ENCODE results near the gene STEEP1. TPM values are rescaled to one million over a fixed set of nuclear protein-coding genes. Genes with fewer than 3 reads are reported as not detected.

Gene STEEP1
- total RNA-seq = 23.9 TPM
- polyA plus RNA-seq = 10 to 100 TPM; 11.3 to 15.0 (median 13.3) TPM

GRCh38 chrX:119565107-119565663 is at the start of gene STEEP1:
Gene STEEP1 (minus strand): TSS chrX:119565409. CDS start chrX:119565355, 54 bp downstream.
- DNase-seq = peak; percentile 77 to 93 (median 84)
- Histone ChIP-seq H3K4me1 (ENCODE audit: control insufficient read depth, insufficient read depth, low read length, poor library complexity, severe bottlenecking) (no peaks in the 10 kb centered on the region), H3K4me3 (ENCODE audit: low read depth, low read length) (peak within 1 kb of the TSS; percentile 88), H3K36me3 (ENCODE audit: control insufficient read depth, insufficient read depth, low read length) (peaks cover 5% of the 10 kb centered on the region), H3K27ac (ENCODE audit: insufficient read depth, low read length, poor library complexity, severe bottlenecking) (peak within 1 kb of the TSS; percentile 69), H3K9me3 (ENCODE audit: control insufficient read depth in 2 of 2, low read length in 2 of 2) (no peaks in the 10 kb centered on the region), H3K27me3 (ENCODE audit: control insufficient read depth, insufficient read depth, low read length) (no peaks in the 10 kb centered on the region)
- peaks cover 5% of the 10 kb centered on the region for H3K36me3 Mint-ChIP-seq
- H3K4me1 Mint-ChIP-seq = peaks cover 9 to 25% (median 17%) of the 10 kb centered on the region in 4 donors
- peak; percentile 92 to 95 for ATAC-seq (ENCODE audit: low read depth in 2 of 2)
- peak within 1 kb of the TSS; percentile 52 to 97 (median 95) for H3K27ac Mint-ChIP-seq
- peaks cover 0 to 1% (median 0%) of the 10 kb centered on the region in 7 donors for H3K9me3 Mint-ChIP-seq
- no peaks in the 10 kb centered on the region for H3K27me3 Mint-ChIP-seq
- peak within 1 kb of the TSS; percentile 92 to 97 (median 94) for H3K4me3 Mint-ChIP-seq

GRCh38 chrX:119614776-119615175 is 49.6 kb upstream of the STEEP1 start:
- Mint-ChIP-seq H3K27ac (no peak overlapping the region), H3K9me3 (no peaks in the 10 kb centered on the region), H3K27me3 (peaks cover 4% of the 10 kb centered on the region), H3K4me3 (peak overlapping the region in 1 of 4 donors; percentile 75), H3K4me1 (peaks cover 3 to 17% (median 7%) of the 10 kb centered on the region in 4 donors), H3K36me3 (peaks cover 14% of the 10 kb centered on the region)
- no peak for ATAC-seq (ENCODE audit: low read depth in 2 of 2)
- H3K27me3 ChIP-seq (ENCODE audit: control insufficient read depth, insufficient read depth, low read length) = no peaks in the 10 kb centered on the region
- no peak overlapping the region for H3K27ac ChIP-seq (ENCODE audit: insufficient read depth, low read length, poor library complexity, severe bottlenecking)
- H3K4me3 ChIP-seq (ENCODE audit: low read depth, low read length) = no peak overlapping the region
- DNase-seq = no peak
- H3K4me1 ChIP-seq (ENCODE audit: control insufficient read depth, insufficient read depth, low read length, poor library complexity, severe bottlenecking) = no peaks in the 10 kb centered on the region
- H3K36me3 ChIP-seq (ENCODE audit: control insufficient read depth, insufficient read depth, low read length) = no peaks in the 10 kb centered on the region
- H3K9me3 ChIP-seq (ENCODE audit: control insufficient read depth in 2 of 2, low read length in 2 of 2) = no peaks in the 10 kb centered on the region

- peaks cover 4% of the 10 kb centered on the region for H3K27me3 Mint-ChIP-seq
These were observed 41.8 kb upstream of the STEEP1 start for GRCh38 chrX:119607018-119607389.

GRCh38 chrX:119606280-119607017 is 41.2 kb upstream of the STEEP1 start, which contains the start of gene NKRF:
Gene NKRF (minus strand): TSS chrX:119606424.
- peak within 1 kb of the TSS; percentile 90 for H3K27ac ChIP-seq (ENCODE audit: insufficient read depth, low read length, poor library complexity, severe bottlenecking)
- peaks cover 0 to 2% (median 0%) of the 10 kb centered on the region in 7 donors for H3K9me3 Mint-ChIP-seq
- no peaks in the 10 kb centered on the region for H3K27me3 ChIP-seq (ENCODE audit: control insufficient read depth, insufficient read depth, low read length)
- H3K4me3 ChIP-seq (ENCODE audit: low read depth, low read length) = peak within 1 kb of the TSS; percentile 82
- peaks cover 8% of the 10 kb centered on the region for H3K36me3 Mint-ChIP-seq
- peak within 1 kb of the TSS; percentile 83 to 98 (median 97) for H3K27ac Mint-ChIP-seq
- no peaks in the 10 kb centered on the region for H3K36me3 ChIP-seq (ENCODE audit: control insufficient read depth, insufficient read depth, low read length)
- no peaks in the 10 kb centered on the region for H3K9me3 ChIP-seq (ENCODE audit: control insufficient read depth in 2 of 2, low read length in 2 of 2)
- ATAC-seq (ENCODE audit: low read depth in 2 of 2) (peak; percentile 73 to 78), DNase-seq (peak; percentile 86 to 91 (median 90))
- H3K27me3 Mint-ChIP-seq = peaks cover 4% of the 10 kb centered on the region
- H3K4me1 ChIP-seq (ENCODE audit: control insufficient read depth, insufficient read depth, low read length, poor library complexity, severe bottlenecking) = peaks cover 14% of the 10 kb centered on the region
- H3K4me1 Mint-ChIP-seq = peaks cover 15 to 43% (median 31%) of the 10 kb centered on the region in 4 donors
- peak within 1 kb of the TSS; percentile 90 to 98 (median 96) for H3K4me3 Mint-ChIP-seq

More at GRCh38 chrX:119607018-119607389, 41.8 kb upstream of the STEEP1 start:
- peak overlapping the region; percentile 90 for H3K27ac ChIP-seq (ENCODE audit: insufficient read depth, low read length, poor library complexity, severe bottlenecking)
- ATAC-seq (ENCODE audit: low read depth in 2 of 2) (no peak), DNase-seq (no peak)
- peaks cover 14% of the 10 kb centered on the region for H3K4me1 ChIP-seq (ENCODE audit: control insufficient read depth, insufficient read depth, low read length, poor library complexity, severe bottlenecking)
- H3K27me3 ChIP-seq (ENCODE audit: control insufficient read depth, insufficient read depth, low read length) = no peaks in the 10 kb centered on the region
- Mint-ChIP-seq H3K27ac (peak overlapping the region; percentile 83 to 98 (median 97)), H3K36me3 (peaks cover 4% of the 10 kb centered on the region), H3K4me1 (peaks cover 12 to 39% (median 27%) of the 10 kb centered on the region in 4 donors), H3K9me3 (peaks cover 0 to 2% (median 0%) of the 10 kb centered on the region in 7 donors), H3K4me3 (peak overlapping the region; percentile 90 to 98 (median 96))
- no peaks in the 10 kb centered on the region for H3K36me3 ChIP-seq (ENCODE audit: control insufficient read depth, insufficient read depth, low read length)
- peak overlapping the region; percentile 80 for H3K4me3 ChIP-seq (ENCODE audit: low read depth, low read length)
- H3K9me3 ChIP-seq (ENCODE audit: control insufficient read depth in 2 of 2, low read length in 2 of 2) = no peaks in the 10 kb centered on the region

- Histone ChIP-seq H3K4me1 (ENCODE audit: control insufficient read depth, insufficient read depth, low read length, poor library complexity, severe bottlenecking) (peaks cover 14% of the 10 kb centered on the region), H3K36me3 (ENCODE audit: control insufficient read depth, insufficient read depth, low read length) (no peaks in the 10 kb centered on the region), H3K4me3 (ENCODE audit: low read depth, low read length) (peak overlapping the region; percentile 82), H3K9me3 (ENCODE audit: control insufficient read depth in 2 of 2, low read length in 2 of 2) (no peaks in the 10 kb centered on the region), H3K27me3 (ENCODE audit: control insufficient read depth, insufficient read depth, low read length) (no peaks in the 10 kb centered on the region), H3K27ac (ENCODE audit: insufficient read depth, low read length, poor library complexity, severe bottlenecking) (peak overlapping the region; percentile 90)
- peak overlapping the region; percentile 90 to 98 (median 96) for H3K4me3 Mint-ChIP-seq
- H3K9me3 Mint-ChIP-seq = peaks cover 0 to 2% (median 0%) of the 10 kb centered on the region in 7 donors
- peak overlapping the region; percentile 83 to 98 (median 97) for H3K27ac Mint-ChIP-seq
- peak; percentile 59 to 68 for ATAC-seq (ENCODE audit: low read depth in 2 of 2)
- peaks cover 4% of the 10 kb centered on the region for H3K27me3 Mint-ChIP-seq
- peaks cover 15 to 43% (median 31%) of the 10 kb centered on the region in 4 donors for H3K4me1 Mint-ChIP-seq
- peak; percentile 46 to 48 (median 46) for DNase-seq
- H3K36me3 Mint-ChIP-seq = peaks cover 8% of the 10 kb centered on the region
These were observed 40.5 kb upstream of the STEEP1 start for GRCh38 chrX:119605464-119606279.

GRCh38 chrX:119604766-119605463 is 39.7 kb upstream of the STEEP1 start:
- Histone ChIP-seq H3K9me3 (ENCODE audit: control insufficient read depth in 2 of 2, low read length in 2 of 2) (no peaks in the 10 kb centered on the region), H3K27me3 (ENCODE audit: control insufficient read depth, insufficient read depth, low read length) (no peaks in the 10 kb centered on the region), H3K27ac (ENCODE audit: insufficient read depth, low read length, poor library complexity, severe bottlenecking) (peak overlapping the region; percentile 90), H3K36me3 (ENCODE audit: control insufficient read depth, insufficient read depth, low read length) (no peaks in the 10 kb centered on the region), H3K4me3 (ENCODE audit: low read depth, low read length) (peak overlapping the region; percentile 82), H3K4me1 (ENCODE audit: control insufficient read depth, insufficient read depth, low read length, poor library complexity, severe bottlenecking) (peaks cover 14% of the 10 kb centered on the region)
- H3K9me3 Mint-ChIP-seq = peaks cover 0 to 2% (median 0%) of the 10 kb centered on the region in 7 donors
- peak overlapping the region; percentile 90 to 97 (median 94) for H3K4me3 Mint-ChIP-seq
- peaks cover under 1% of the 10 kb centered on the region for H3K27me3 Mint-ChIP-seq
- H3K4me1 Mint-ChIP-seq = peaks cover 15 to 36% (median 25%) of the 10 kb centered on the region in 4 donors
- DNase-seq = peak in 1 of 3 donors; percentile 29
- peak overlapping the region; percentile 96 to 97 (median 97) for H3K27ac Mint-ChIP-seq
- ATAC-seq (ENCODE audit: low read depth in 2 of 2) = no peak
- peaks cover 8% of the 10 kb centered on the region for H3K36me3 Mint-ChIP-seq

Measured in CD4-positive, CD25-positive, alpha-beta regulatory T cell (primary cell).